ENCODE data around the gene ZSCAN5B. TPM values are rescaled to one million over a fixed set of nuclear protein-coding genes. Genes with fewer than 3 reads are reported as not detected.

The ZSCAN5B gene
- total and polyA plus RNA-seq, 2 of the 8 experiments (the other 6 are each of a cell fraction or from before 2014, with no cell fraction given): not detected

- TF ChIP-seq CBX5 (IDR thresholded peaks at IDR 0.05; ENCODE audit: low read depth, low read length) (no peak), CEBPB (IDR thresholded peaks at IDR 0.05; ENCODE audit: low read depth, low read length) (no peak), ATF3 (IDR thresholded peaks at IDR 0.05; ENCODE audit: insufficient read depth, low read depth, low read length) (no peak), MAFK (IDR thresholded peaks at IDR 0.05; ENCODE audit: low read depth, low read length) (no peak)
Measured at GRCh38 chr19:56144376-56144775, 53.2 kb downstream of the ZSCAN5B start (continued).

Measured in H1 (cell line).